Measurements from ENCODE around the gene EFNB1. TPM values are rescaled to one million over a fixed set of nuclear protein-coding genes. Genes with fewer than 3 reads are reported as not detected.

EFNB1 gene
- total and polyA plus RNA-seq, 2 of the 8 experiments (the other 6 are each of a cell fraction or from before 2014, with no cell fraction given): 2.3 to 5.4 TPM

DNA sequence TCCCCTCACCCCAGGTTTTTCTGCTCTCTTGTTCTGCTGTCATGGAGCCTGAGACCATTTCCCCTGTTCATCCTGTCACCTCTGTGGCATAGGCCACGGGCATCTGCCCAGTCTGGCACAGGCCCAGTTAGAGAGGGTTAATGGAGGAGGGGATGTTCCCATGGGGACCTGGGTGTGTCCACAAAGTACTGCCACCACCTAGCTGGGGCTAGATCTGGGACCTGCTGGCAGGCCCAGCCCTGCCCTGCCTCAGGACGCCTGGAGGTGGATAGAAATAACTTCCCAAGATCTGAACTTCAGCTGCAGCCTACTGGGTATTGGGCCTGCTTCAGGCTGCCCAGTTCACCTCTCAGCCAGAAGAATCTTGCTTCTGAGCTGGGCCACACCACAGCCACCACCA, 13.5 kb downstream of the EFNB1 start:
- Histone ChIP-seq H3K4me3 (ENCODE audit: extremely low read depth in 1 of 4, insufficient read depth in 2 of 4, low read depth in 3 of 4, low read length in 4 of 4) (no peak overlapping the region), H3K27ac (ENCODE audit: low read depth, low read length) (no peak overlapping the region), H3K4me1 (replicated peaks in 1 of 4; ENCODE audit: control insufficient read depth in 3 of 4, insufficient read depth in 4 of 4, low read length in 3 of 4) (peaks cover 0 to 22% (median 9%) of the 10 kb centered on the region in 4 experiments; a peak in 4 of 7 replicates), H3K18ac (ENCODE audit: extremely low read depth, low read length) (no peak overlapping the region), H2BK20ac (ENCODE audit: low read length) (no peak overlapping the region), H3K36me3 (ENCODE audit: control insufficient read depth in 2 of 4, insufficient read depth in 4 of 4, low read length in 3 of 4) (no peaks in the 10 kb centered on the region; a peak in 3 of 8 replicates), H4K20me1 (replicated peaks in 1 of 2; ENCODE audit: control insufficient read depth in 1 of 2, insufficient read depth in 2 of 2, low read length in 2 of 2) (peaks cover 0 to 2% of the 10 kb centered on the region in 2 experiments), H2AK5ac (ENCODE audit: low read depth, low read length) (no peak overlapping the region), H3K27me3 (replicated peaks in 1 of 4; ENCODE audit: control insufficient read depth in 3 of 4, extremely low read depth in 1 of 4, insufficient read depth in 3 of 4, low read length in 3 of 4) (no peaks in the 10 kb centered on the region; a peak in 2 of 7 replicates), H4K5ac (ENCODE audit: insufficient read length, low read depth, low read length) (no peak overlapping the region), H3K4ac (replicated peaks; ENCODE audit: insufficient read length, low read depth, low read length) (no peak overlapping the region), H3K23ac (ENCODE audit: insufficient read length) (no peak overlapping the region), H4K91ac (replicated peaks; ENCODE audit: insufficient read length, low read length) (no peak overlapping the region), H2BK12ac (ENCODE audit: low read depth, low read length) (no peak overlapping the region), H3K14ac (ENCODE audit: insufficient read length) (no peak overlapping the region), H4K8ac (ENCODE audit: extremely low read depth, insufficient read depth, low read length) (no peak overlapping the region), H3K9ac (replicated peaks in 1 of 4; ENCODE audit: extremely low read depth in 1 of 4, low read depth in 3 of 4, low read length in 3 of 4) (no peak overlapping the region), H3K9me3 (ENCODE audit: insufficient read depth in 2 of 2, low read depth in 1 of 2, low read length in 1 of 2) (no peaks in the 10 kb centered on the region), H2BK120ac (replicated peaks; ENCODE audit: low read depth, low read length) (no peak overlapping the region), H3K56ac (replicated peaks; ENCODE audit: insufficient read length, low read depth, low read length) (no peak overlapping the region), H3K23me2 (ENCODE audit: low read depth, low read length) (no peaks in the 10 kb centered on the region), H3K79me1 (ENCODE audit: low read depth, low read length) (no peaks in the 10 kb centered on the region), H2BK5ac (ENCODE audit: low read depth, low read length) (no peak overlapping the region), H3K4me2 (ENCODE audit: insufficient read depth in 1 of 2, low read depth in 2 of 2, low read length in 2 of 2) (no peak overlapping the region), H3K79me2 (ENCODE audit: control insufficient read depth in 1 of 2, insufficient read depth in 2 of 2, low read length in 2 of 2) (no peaks in the 10 kb centered on the region), H2AFZ (ENCODE audit: low read length) (no peak overlapping the region), H2BK15ac (ENCODE audit: low read length) (no peak overlapping the region)
- 100% methylated on average over 1 of the region's 2 CpGs; no CpG with 5 or more reads in 1 of the 2 experiments for WGBS, 2 experiments (ENCODE audit: extremely low coverage in 1 of 2, insufficient coverage in 1 of 2, insufficient read length in 1 of 2, insufficient replicate concordance in 2 of 2, low coverage in 1 of 2, low lambda C conversion rate in 2 of 2, missing lambda C conversion rate in 1 of 2)
- CTCF ChIA-PET (ENCODE audit: partially characterized antibody): interaction anchor here (1.0 to 2.4 kb wide), 2 partner anchors 104 to 251 kb away, joined by 3 to 5 read pairs; no protein-coding TSS in a partner anchor
- TF ChIP-seq KDM5A (IDR thresholded peaks at IDR 0.05; ENCODE audit: low read length) (no peak), PHF8 (conservative IDR thresholded peaks at IDR 0.05; ENCODE audit: low read depth, low read length) (no peak), RFX5 (IDR thresholded peaks at IDR 0.05; ENCODE audit: borderline replicate concordance, low read depth, low read length) (no peak), POU5F1 (IDR thresholded peaks at IDR 0.05; ENCODE audit: low read depth, low read length) (no peak), CREB1 (IDR thresholded peaks at IDR 0.05) (no peak), RAD21 (IDR thresholded peaks at IDR 0.05 in 1 of 2, conservative IDR thresholded peaks at IDR 0.05 in 1 of 2; ENCODE audit: low read depth in 2 of 2, low read length in 2 of 2) (no peak), POLR2A (IDR thresholded peaks at IDR 0.05; ENCODE audit: control extremely low read depth in 1 of 2, low read depth in 2 of 2, low read length in 2 of 2) (no peak)
- no peak for FAIRE-seq
- DNase-seq (ENCODE audit: low read depth in 1 of 2, low spot score in 2 of 2): no peak
- POLR2A ChIA-PET (ENCODE audit: partially characterized antibody): no interaction called here
